KOPT-K1 (cell line): ENCODE data around the gene DEFB119.
"Not testable (repeated sequence)": the region's sequence is repeated elsewhere in the genome, so short reads cannot be mapped to it uniquely, and the experiment has no call there.

Experiments used
- H3K27ac ChIP-seq: fragments of 200-600 bp; sonication (generic); 2 replicates; pipeline ENCODE4 v1.5.1; 2016; ENCODE audit warnings: antibody characterized with exemption, mild to moderate bottlenecking, low read depth, low read length; ENCODE audit not compliant: poor library complexity, severe bottlenecking
- H3K36me3 ChIP-seq: fragments of 200-600 bp; sonication (generic); 2 replicates; pipeline ENCODE4 v1.5.1; 2017; ENCODE audit warnings: antibody characterized with exemption, mild to moderate bottlenecking, low read length, moderate library complexity; ENCODE audit not compliant: insufficient read depth
- H3K9me3 ChIP-seq: fragments of 200-600 bp; sonication (generic); 2 replicates; pipeline ENCODE4 v1.5.1; 2017; ENCODE audit warnings: antibody characterized with exemption, low read length, mild to moderate bottlenecking; ENCODE audit not compliant: insufficient read depth, poor library complexity, severe bottlenecking

Gene DEFB119

GRCh38 chr20:31390490-31390889 is at the start of gene DEFB119:
Gene DEFB119, minus strand, starts transcription at chr20:31390590. Its CDS starts 107 bp downstream, at chr20:31390483.
- Histone ChIP-seq H3K36me3 (no peaks in the 10 kb centered on the region), H3K27ac (no peak within 1 kb of the TSS), H3K9me3 (no peaks in the 10 kb centered on the region)

- no peak overlapping the region for H3K27ac ChIP-seq
- no peaks in the 10 kb centered on the region for H3K36me3 ChIP-seq
- no peaks in the 10 kb centered on the region for H3K9me3 ChIP-seq
Observed at GRCh38 chr20:31430568-31431115, 40.3 kb upstream of the DEFB119 start.

GRCh38 chr20:31427576-31427975 is 37.2 kb upstream of the DEFB119 start:
- H3K36me3 ChIP-seq, H3K27ac ChIP-seq, H3K9me3 ChIP-seq: not testable (repeated sequence)

- H3K27ac ChIP-seq, H3K36me3 ChIP-seq, H3K9me3 ChIP-seq: not testable (repeated sequence)
Observed at GRCh38 chr20:31426891-31427551, 36.6 kb upstream of the DEFB119 start.

GRCh38 chr20:31425797-31426196 is 35.4 kb upstream of the DEFB119 start:
- H3K9me3 ChIP-seq = no peaks in the 10 kb centered on the region
- no peak overlapping the region for H3K27ac ChIP-seq

GRCh38 chr20:31418307-31418706 is 27.9 kb upstream of the DEFB119 start:
- Histone ChIP-seq H3K36me3 (no peaks in the 10 kb centered on the region), H3K27ac (no peak overlapping the region), H3K9me3 (no peaks in the 10 kb centered on the region)

More at GRCh38 chr20:31425797-31426196, 35.4 kb upstream of the DEFB119 start:
- no peaks in the 10 kb centered on the region for H3K36me3 ChIP-seq

- no peaks in the 10 kb centered on the region for H3K9me3 ChIP-seq
- no peaks in the 10 kb centered on the region for H3K36me3 ChIP-seq
- H3K27ac ChIP-seq = no peak overlapping the region
Observed at GRCh38 chr20:31415653-31416052, 25.3 kb upstream of the DEFB119 start.

GRCh38 chr20:31414381-31414780 is 24.0 kb upstream of the DEFB119 start:
- no peaks in the 10 kb centered on the region for H3K9me3 ChIP-seq
- H3K27ac ChIP-seq = no peak overlapping the region
- H3K36me3 ChIP-seq = no peaks in the 10 kb centered on the region

- Histone ChIP-seq H3K36me3 (no peaks in the 10 kb centered on the region), H3K9me3 (no peaks in the 10 kb centered on the region), H3K27ac (no peak overlapping the region)
Observed at GRCh38 chr20:31410011-31410410, 19.6 kb upstream of the DEFB119 start.

GRCh38 chr20:31406115-31406514 is 15.7 kb upstream of the DEFB119 start, which contains the start of gene DEFB121:
Gene DEFB121, minus strand, starts transcription at chr20:31406215. Its CDS starts 63 bp downstream, at chr20:31406152.
- Histone ChIP-seq H3K9me3 (no peaks in the 10 kb centered on the region), H3K27ac (no peak within 1 kb of the TSS), H3K36me3 (no peaks in the 10 kb centered on the region)

GRCh38 chr20:31403886-31404285 is 13.5 kb upstream of the DEFB119 start:
- Histone ChIP-seq H3K36me3 (no peaks in the 10 kb centered on the region), H3K27ac (no peak overlapping the region), H3K9me3 (no peaks in the 10 kb centered on the region)

GRCh38 chr20:31394900-31395299 is 4.5 kb upstream of the DEFB119 start:
- Histone ChIP-seq H3K27ac (no peak overlapping the region), H3K36me3 (no peaks in the 10 kb centered on the region), H3K9me3 (no peaks in the 10 kb centered on the region)

GRCh38 chr20:31392836-31393235 is 2.4 kb upstream of the DEFB119 start:
- Histone ChIP-seq H3K9me3 (no peaks in the 10 kb centered on the region), H3K27ac (no peak overlapping the region), H3K36me3 (no peaks in the 10 kb centered on the region)

- Histone ChIP-seq H3K27ac (no peak overlapping the region), H3K36me3 (no peaks in the 10 kb centered on the region), H3K9me3 (no peaks in the 10 kb centered on the region)
Observed at GRCh38 chr20:31374346-31374745, 16.0 kb downstream of the DEFB119 start.

- Histone ChIP-seq H3K36me3 (no peaks in the 10 kb centered on the region), H3K9me3 (peaks cover 5% of the 10 kb centered on the region), H3K27ac (no peak within 1 kb of the TSS)
Observed at GRCh38 chr20:31368301-31368700, 22.1 kb downstream of the DEFB119 start, which contains the start of gene DEFB118. Gene DEFB118, plus strand, starts transcription at chr20:31368601. Its CDS starts 50 bp downstream, at chr20:31368651.

- H3K9me3 ChIP-seq, H3K27ac ChIP-seq, H3K36me3 ChIP-seq: not testable (repeated sequence)
Observed at GRCh38 chr20:31364272-31364671, 26.1 kb downstream of the DEFB119 start.
